Erythroblast (primary cell): ENCODE data around the gene EGFL8.
A peak's percentile ranks its signal among the peaks of the same experiment; 100 is the strongest.

ENCODE experiments used
- DNase-seq, 2 experiments: peaks; one replicate each; lab custom pipeline; 2025; lab: John Stamatoyannopoulos, UW
- GATA1 ChIP-seq: IDR thresholded peaks from 2 replicates; pipeline ENCODE4 v1.6.1; 2011; ENCODE audit warnings: low read depth, mild to moderate bottlenecking, control low read depth, low read length, moderate library complexity
- POLR2A ChIP-seq: IDR thresholded peaks from 2 replicates; pipeline ENCODE4 v1.6.1; 2011; ENCODE audit warnings: mild to moderate bottlenecking, low read length

Gene EGFL8

DNA sequence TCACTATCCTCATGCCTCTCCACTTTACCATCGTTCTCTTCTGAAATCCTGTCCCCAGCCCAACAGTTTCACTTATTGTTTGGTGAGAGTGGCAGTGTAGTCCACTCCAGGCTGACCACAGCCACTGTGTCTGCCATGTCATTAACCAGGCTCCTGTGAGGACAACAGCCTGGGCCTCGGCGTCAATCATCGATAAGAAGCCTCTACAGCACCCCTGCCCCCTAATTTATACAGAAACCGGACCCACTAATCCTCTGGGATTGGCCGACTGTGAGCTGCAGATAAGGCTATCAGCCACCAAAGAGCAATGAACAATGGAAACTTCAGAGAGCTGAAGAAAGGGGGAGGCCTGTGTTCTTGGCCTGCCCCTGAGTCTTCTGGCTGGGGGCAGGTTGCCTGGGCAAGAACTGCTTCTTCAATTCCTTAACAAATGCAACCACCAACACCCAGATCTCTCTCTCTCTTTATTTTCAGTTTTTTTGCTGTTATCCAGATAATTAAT, 3.4 kb downstream of the EGFL8 start:
- peak; percentile 50 for TF ChIP-seq POLR2A
- peak; percentile 30 for TF ChIP-seq GATA1

DNA sequence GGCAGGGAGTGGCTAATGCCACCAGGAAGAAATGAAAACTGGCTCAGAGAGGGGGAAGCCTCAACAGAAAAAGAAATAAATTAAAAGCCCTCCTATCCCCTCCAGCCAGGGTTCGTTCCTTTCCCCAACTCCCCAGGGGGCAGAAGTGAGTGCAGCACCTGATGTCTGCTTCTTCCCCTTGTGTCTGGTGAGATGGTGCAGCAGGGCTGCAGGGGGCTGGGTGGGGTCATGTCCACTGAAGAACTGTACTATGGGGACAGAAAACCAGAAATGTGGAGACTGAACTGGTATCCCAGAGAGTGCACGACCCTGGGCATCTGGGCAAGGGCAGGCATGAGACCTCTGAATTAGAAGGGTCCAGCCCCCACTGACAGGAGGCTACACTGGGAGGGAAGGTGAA, 4.0 kb downstream of the EGFL8 start:
- no peak for TF ChIP-seq POLR2A
- TF ChIP-seq GATA1, result no peak

More for the DNA sequence above, 3.4 kb downstream of the EGFL8 start:
- peak; percentile 71 to 93 for DNase-seq

DNA sequence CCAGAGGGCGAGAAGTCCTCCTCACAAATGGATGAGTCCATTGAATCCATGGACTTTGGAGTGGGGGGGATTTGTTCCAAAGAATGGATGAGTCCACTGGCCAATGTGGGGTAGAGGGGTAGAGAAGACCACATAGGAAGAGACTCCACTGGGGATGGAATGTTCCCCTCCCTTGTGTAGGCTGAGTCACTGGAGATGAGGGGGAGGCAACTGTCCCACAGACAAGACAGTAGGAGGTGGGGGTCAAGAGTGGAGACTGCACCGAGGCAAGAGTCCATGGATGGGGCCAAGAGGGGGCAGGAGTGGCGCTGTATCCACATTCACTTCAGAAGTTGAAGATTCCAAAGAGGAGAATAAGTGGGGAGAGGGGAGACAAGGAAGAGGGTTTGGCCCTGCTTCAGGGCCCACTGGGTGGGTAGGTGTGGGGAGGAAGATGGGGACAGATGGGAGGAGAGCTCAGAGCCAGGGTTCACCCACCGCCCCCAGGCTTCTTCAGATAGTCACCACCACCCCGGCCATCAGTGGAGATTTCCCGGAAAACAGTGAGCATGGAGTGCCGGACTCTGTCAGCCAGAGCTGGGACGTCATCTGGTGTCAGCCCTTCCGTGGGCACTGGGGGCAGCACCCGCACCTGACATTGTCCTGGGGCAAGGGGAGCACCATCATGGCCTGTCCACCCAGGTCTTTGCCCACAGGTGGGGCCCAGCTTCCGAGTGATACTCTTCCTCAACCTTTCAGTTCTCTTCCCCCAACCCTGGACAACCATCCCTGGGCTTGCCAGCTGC, 4.6 kb downstream of the EGFL8 start:
- DNase-seq, result no peak
- peak; percentile 42 for TF ChIP-seq POLR2A
- no peak for TF ChIP-seq GATA1

More for the DNA sequence above, 4.0 kb downstream of the EGFL8 start:
- DNase-seq, result no peak

DNA sequence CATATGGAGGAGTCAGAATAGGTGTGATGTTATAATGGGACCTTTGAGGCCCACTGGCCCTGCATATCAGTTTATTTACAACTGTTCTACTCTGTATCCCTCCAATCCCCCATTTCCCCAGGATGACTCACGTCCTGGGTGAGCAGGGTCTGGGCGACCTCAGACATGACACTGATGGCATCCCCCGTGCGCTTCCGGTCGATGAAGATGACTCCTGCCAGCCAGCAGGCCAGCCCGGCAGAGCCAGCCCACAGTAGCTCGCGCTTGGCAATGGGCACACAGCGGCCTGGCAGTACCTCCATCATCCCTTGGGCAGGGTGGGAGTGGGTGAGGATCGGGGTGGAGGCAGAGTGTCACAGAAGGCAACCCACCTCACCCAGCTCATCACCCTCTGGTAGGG, 5.9 kb downstream of the EGFL8 start:
- DNase-seq, result no peak
- no peak for TF ChIP-seq POLR2A
- TF ChIP-seq GATA1, result no peak

DNA sequence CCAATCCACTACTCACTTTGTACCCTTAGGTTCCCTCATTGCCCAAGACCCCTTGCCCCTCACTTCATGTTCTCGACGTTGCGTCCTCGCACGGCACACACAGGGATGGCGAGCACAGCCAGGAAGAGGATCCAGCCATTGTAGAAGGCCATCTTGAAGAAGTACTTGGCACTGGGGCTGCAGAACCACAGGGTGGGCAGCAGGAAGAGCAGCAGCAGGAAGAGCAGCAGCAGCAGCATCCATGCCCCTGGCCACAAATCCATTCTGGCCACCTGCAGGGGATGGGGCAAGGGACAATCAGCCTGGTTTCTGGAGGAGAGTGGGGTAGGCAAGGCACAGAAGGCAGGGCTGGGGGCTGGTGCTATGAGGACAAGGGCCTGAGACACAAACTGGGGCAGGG, 6.8 kb downstream of the EGFL8 start:
- TF ChIP-seq POLR2A (no peak), GATA1 (no peak)
- no peak for DNase-seq

DNA sequence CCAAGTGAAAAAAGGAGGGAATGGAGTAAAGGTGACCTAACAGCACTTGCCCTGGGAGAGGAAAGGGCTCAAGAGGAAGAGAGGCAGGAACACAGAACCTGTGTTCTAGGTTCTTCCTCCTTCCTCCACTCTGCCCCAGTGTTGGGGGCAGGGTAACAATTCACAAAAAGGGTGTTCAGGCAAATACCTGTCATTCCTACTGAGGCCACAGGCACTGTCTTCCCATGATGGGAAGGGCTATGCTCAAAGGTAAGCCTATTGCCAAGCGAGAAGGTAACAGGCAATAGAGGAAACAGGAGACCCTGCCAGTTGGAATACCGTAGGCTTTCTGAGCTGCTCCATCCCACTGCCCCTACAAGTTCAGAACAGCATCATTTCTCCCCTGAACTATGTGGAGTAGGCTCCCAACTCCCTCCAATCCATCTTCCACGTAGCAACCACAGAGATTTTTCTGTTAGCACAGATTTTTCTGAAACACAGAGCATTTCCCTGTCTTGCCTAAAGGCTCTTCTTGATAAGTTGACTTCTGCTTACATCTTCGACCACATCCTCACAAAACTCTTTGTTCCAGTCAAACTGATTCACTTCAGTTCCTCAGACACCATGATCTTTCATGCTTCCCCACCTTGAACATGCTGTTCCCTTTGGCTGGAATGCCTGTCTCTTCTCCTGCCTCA, 8.8 kb downstream of the EGFL8 start:
- DNase-seq, result no peak
- no peak for TF ChIP-seq POLR2A
- no peak for TF ChIP-seq GATA1

DNA sequence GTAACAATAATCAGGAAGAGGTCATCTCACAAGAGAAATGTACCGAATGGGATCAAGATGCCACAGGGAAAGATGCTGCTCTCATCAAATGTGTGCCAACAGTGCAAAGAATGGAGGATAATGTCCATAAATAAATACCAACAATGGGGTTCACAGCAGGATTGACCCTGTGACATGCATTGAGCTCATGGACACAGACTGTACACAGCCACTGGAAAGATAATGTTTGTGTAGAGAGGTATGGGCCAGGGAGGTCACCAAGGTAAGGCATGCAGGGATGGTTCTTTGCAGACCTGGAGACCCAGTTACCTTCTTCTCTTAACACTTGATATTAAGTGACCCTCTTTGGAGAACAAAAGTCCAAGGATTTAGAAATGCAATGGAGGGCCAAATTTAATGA, 10.0 kb downstream of the EGFL8 start:
- DNase-seq, result no peak

DNA sequence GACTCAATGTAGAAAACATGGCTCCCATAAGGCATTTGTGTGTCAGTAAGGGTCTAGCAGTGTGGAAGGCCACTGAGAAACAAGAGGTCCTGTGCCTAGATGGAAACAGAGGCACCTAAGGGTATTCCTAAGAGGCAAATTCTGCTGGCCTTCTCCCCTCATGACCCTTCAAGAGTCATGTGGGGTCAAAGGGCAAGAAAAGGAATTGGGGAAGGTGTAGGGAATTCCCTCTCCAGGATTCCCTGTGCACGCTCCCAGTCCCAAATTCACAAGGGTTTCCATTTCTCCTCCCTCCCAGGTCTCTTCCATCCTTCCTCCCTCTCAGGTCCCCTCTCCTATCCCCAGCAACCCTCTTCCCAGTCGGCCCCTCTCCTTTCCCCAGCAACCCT, 10.9 kb downstream of the EGFL8 start:
- no peak for TF ChIP-seq GATA1
- no peak for TF ChIP-seq POLR2A
- no peak for DNase-seq

More for the DNA sequence above, 10.0 kb downstream of the EGFL8 start:
- no peak for TF ChIP-seq GATA1
- TF ChIP-seq POLR2A, result no peak

DNA sequence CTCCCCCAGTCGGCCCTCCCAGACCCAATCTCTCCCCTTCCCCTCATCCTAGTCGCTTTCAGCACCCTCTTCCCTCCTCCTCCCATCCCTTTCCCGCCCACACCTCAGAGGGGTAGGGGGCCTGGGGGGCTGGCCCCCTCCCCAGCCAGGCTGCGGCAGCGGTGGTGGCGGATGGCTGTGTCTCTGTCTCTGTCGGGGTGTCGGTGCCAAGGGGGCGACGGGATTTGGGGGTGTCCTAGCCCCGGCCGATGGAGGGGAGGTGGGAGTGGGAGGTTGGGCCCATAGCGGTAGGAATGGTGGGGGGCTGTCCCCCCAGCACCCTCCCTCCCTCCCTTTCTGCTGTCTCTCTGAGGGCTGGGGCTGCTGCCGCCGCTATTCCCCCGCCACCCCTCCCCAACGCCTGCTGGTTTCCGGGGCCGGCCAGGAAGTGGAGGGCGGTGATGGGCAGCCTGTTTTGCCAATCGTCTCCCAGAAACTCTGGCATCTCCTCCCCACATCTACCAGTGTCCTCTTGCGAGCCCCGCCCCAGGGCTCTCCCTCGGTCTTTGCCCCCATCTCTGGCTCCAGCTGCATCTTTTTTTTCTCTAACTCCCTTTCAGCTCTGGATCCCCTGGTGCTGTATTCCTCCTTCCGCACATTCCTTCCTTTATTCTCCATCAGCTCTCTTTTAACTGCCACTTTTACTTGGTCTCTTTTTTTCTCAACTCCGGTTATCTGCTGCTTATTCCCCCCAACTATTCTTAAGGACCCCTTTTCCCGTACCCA, 11.5 kb downstream of the EGFL8 start, which contains the start of gene AGPAT1:
AGPAT1 (minus strand) TSS at position 374 of the 765 bp plus-strand sequence. CDS start 4,588 bp downstream, outside the sequence.
- DNase-seq, result peak; percentile 97 to 98
- TF ChIP-seq GATA1 (no peak), POLR2A (peak; percentile 79)

DNA sequence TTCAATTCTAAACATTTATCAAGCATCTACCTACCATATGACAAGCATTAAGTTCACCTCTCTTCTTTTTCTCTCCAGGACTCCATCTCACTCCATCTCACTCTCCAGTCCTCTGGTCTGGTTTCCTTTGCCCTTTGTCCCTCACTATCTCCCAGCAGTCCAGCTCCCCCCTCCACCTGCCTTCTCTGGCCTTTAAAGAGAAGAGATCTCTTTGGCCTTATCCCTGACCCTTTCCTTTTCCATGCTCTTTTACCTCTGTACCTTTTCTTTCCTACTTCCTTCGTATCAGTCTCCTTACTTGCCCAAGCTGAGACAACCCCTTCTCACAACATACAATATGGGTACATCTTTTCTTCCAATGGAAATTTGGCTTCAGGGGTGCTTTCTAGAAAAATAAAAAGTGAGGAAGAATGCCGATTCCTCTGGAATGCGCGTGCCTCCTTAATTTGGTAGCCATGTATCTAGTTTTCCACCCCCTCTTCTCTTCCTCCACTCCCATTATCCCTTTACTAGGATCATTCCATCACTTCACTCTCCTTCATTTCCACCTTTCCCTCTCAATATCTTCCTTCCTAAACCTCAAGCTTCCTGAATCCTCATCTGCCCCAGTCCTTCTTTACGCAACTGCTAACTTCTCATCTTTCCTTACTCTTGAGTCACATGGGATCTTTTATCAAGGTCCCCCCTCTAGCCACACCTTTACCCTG, 12.2 kb downstream of the EGFL8 start:
- TF ChIP-seq POLR2A, result no peak
- TF ChIP-seq GATA1, result no peak
- no peak for DNase-seq

DNA sequence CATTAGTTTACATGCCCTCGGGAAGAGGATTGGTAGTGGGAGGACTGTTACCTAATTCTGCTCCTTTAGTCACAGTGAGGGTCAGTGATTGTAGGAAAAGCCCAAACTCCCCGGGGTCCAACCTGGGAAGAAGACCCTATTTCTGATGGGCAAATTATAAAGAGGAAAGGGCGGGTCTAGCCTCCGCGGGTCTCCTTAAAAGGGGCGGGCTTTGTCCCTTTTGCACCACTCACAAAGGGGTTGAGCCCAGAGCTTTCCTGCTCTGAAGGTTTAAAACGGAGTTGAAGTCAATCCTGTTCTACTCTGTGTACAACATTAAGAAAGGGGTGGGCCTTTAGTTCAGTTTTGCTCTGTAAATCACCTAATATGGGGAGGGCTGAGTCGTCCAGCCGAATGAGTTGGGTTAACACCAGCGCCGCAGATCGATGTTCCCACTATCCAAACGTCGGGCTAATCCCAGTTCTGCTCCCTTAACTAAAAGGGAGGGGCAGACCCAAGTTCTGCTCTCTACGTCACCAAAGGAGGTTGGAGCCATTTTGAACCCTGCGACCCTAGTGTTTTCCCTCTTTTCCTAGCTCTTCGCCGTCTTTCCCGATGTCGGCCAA, 12.9 kb downstream of the EGFL8 start:
- no peak for TF ChIP-seq POLR2A
- TF ChIP-seq GATA1, result no peak
- peak; percentile 63 to 78 for DNase-seq

DNA sequence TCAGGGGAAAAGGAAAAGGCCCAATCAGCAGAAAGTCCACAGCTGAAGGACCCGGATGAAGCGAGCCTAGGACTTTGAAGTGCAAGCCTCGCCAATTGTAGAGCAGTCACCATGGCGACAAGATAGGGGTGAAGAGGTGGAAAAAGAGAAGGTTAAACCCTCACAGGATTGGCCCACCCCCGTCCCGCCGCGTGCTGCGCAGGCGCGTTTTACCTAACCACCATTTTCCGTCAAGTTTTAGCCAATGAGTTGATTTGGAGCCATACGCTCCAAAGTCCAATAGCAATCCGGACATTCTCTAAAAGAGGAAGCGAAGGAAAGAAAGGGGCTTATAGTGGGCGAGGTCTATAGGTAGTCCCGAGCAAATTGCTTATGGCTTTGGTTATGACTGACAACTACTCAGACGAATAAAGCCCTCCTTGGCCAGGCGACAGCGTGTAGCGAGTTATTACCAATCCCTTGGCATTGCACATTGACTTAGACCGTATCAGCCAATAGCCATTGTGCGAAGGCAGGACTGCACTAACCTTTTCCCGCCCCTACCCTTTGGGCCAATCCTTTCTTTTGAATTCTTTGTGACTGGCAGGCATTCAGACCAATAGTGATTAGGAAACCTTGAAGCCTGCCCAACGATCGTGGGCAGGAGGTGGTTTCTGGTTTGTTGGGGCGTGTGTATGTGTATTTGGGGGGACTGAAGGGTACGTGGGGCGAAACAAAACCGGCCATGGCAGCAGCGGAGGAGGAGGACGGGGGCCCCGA, 13.6 kb downstream of the EGFL8 start, which contains the start of gene RNF5:
RNF5 (plus strand) TSS at position 618 of the 759 bp plus-strand sequence; CDS start at position 725, 107 bp downstream.
- TF ChIP-seq GATA1 (no peak), POLR2A (peak; percentile 80)
- DNase-seq, result peak; percentile 98 to 100
